Trophoblast cell (in vitro differentiated cells and primary cell): ENCODE measurements around the gene RIMBP2.

Experiments used
- DNase-seq, 2 donors: peaks; one replicate each; pipeline ENCODE4 v3.0.0-alpha.2; 2016
- H2AFZ ChIP-seq: 2 replicates; pipeline ENCODE4 v1.6.1; 2013; ENCODE audit warnings: low read length, moderate library complexity, mild to moderate bottlenecking; ENCODE audit not compliant: insufficient read depth, poor library complexity
- H2AK5ac ChIP-seq: 2 replicates; pipeline ENCODE4 v1.6.1; 2013; ENCODE audit warnings: mild to moderate bottlenecking, low read length
- H2BK120ac ChIP-seq: 2 replicates; pipeline ENCODE4 v1.6.1; 2013; ENCODE audit warnings: low read length, mild to moderate bottlenecking, moderate library complexity; ENCODE audit not compliant: insufficient read depth, poor library complexity
- H2BK12ac ChIP-seq: 2 replicates; pipeline ENCODE4 v1.6.1; 2013; ENCODE audit warnings: mild to moderate bottlenecking, low read length, moderate library complexity
- H2BK5ac ChIP-seq: 2 replicates; pipeline ENCODE4 v1.6.1; 2013; ENCODE audit warnings: low read length, low read depth, moderate library complexity, mild to moderate bottlenecking; ENCODE audit not compliant: poor library complexity
- H3K14ac ChIP-seq: 2 replicates; pipeline ENCODE4 v1.6.1; 2013; ENCODE audit warnings: mild to moderate bottlenecking, low read length
- H3K18ac ChIP-seq: 2 replicates; pipeline ENCODE4 v1.6.1; 2013; ENCODE audit warnings: mild to moderate bottlenecking, low read length
- H3K23ac ChIP-seq: 2 replicates; pipeline ENCODE4 v1.6.1; 2013; ENCODE audit warnings: low read length
- H3K27ac ChIP-seq: 2 replicates; pipeline ENCODE4 v1.5.1; 2013; ENCODE audit warnings: low read depth, mild to moderate bottlenecking, inconsistent platforms, low read length, moderate library complexity
- H3K27me3 ChIP-seq: 2 replicates; pipeline ENCODE4 v1.6.1; 2013; ENCODE audit warnings: inconsistent platforms, mild to moderate bottlenecking, low read length, moderate library complexity; ENCODE audit not compliant: insufficient read depth
- H3K36me3 ChIP-seq, 2 experiments: 1 replicate in 1 of 2; 2 replicates in 1 of 2; pipeline ENCODE4 v1.6.1; 2013; ENCODE audit warnings: low read length in 2 of 2, mild to moderate bottlenecking in 2 of 2, moderate library complexity in 1 of 2; ENCODE audit not compliant: insufficient read depth in 2 of 2, control insufficient read depth in 1 of 2
- H3K4ac ChIP-seq: 2 replicates; pipeline ENCODE4 v1.6.1; 2013; ENCODE audit warnings: low read depth, mild to moderate bottlenecking, low read length, moderate library complexity
- H3K4me1 ChIP-seq, 2 experiments: 1 replicate in 1 of 2; 2 replicates in 1 of 2; pipeline ENCODE4 v1.6.1; 2013; ENCODE audit warnings: low read length in 2 of 2, mild to moderate bottlenecking in 2 of 2, moderate library complexity in 1 of 2; ENCODE audit not compliant: insufficient read depth in 2 of 2, control insufficient read depth in 1 of 2
- H3K4me2 ChIP-seq: 2 replicates; pipeline ENCODE4 v1.6.1; 2013; ENCODE audit warnings: inconsistent platforms, mild to moderate bottlenecking, low read length, moderate library complexity
- H3K4me3 ChIP-seq: 2 replicates; pipeline ENCODE4 v1.5.1; 2013; ENCODE audit warnings: mild to moderate bottlenecking, low read depth, low read length, inconsistent platforms
- H3K79me1 ChIP-seq: one replicate; pipeline ENCODE4 v1.6.1; 2013; ENCODE audit warnings: low read length
- H3K79me2 ChIP-seq: 2 replicates; pipeline ENCODE4 v1.6.1; 2013; ENCODE audit warnings: low read length, mild to moderate bottlenecking; ENCODE audit not compliant: control insufficient read depth, insufficient read depth, poor library complexity
- H3K9ac ChIP-seq: 2 replicates; pipeline ENCODE4 v1.6.1; 2013; ENCODE audit warnings: mild to moderate bottlenecking, low read length
- H3K9me3 ChIP-seq: 2 replicates; pipeline ENCODE4 v1.6.1; 2013; ENCODE audit warnings: low read depth, mild to moderate bottlenecking, control low read depth, inconsistent platforms, low read length; ENCODE audit not compliant: insufficient read depth
- H4K12ac ChIP-seq: 2 replicates; pipeline ENCODE4 v1.6.1; 2013; ENCODE audit warnings: low read depth, mild to moderate bottlenecking, low read length, moderate library complexity
- H4K8ac ChIP-seq: 2 replicates; pipeline ENCODE4 v1.6.1; 2013; ENCODE audit warnings: low read depth, mild to moderate bottlenecking, low read length, moderate library complexity
- H4K91ac ChIP-seq: one replicate; pipeline ENCODE4 v1.6.1; 2013; ENCODE audit warnings: low read depth, mild to moderate bottlenecking, low read length, moderate library complexity
- WGBS: extraction: QIAGEN DNeasy Blood & Tissue Kit; methylation state at CpG from one replicate; pipeline ENCODE4 v1.1.7; 2013; ENCODE audit warnings: missing lambda C conversion rate; ENCODE audit not compliant: insufficient read length, insufficient coverage; ENCODE audit errors: extremely low coverage; 5-methylcytosine and 5-hydroxymethylcytosine counted together

The RIMBP2 gene

GRCh38 chr12:130523208-130523607 lies 192.9 kb downstream of the RIMBP2 start:
- no peak overlapping the region for H3K18ac ChIP-seq
- no peaks in the 10 kb centered on the region for H3K36me3 ChIP-seq
- no peak overlapping the region for H4K12ac ChIP-seq
- no peak overlapping the region for H2AK5ac ChIP-seq
- H3K79me2 ChIP-seq = no peaks in the 10 kb centered on the region
- no peak overlapping the region for H2BK120ac ChIP-seq
- H3K23ac ChIP-seq = no peak overlapping the region
- no CpG with 5 or more reads among the region's 9 CpGs for WGBS
- H3K4me2 ChIP-seq = no peak overlapping the region
- no peak overlapping the region for H3K27ac ChIP-seq
- no peak overlapping the region for H2BK5ac ChIP-seq
- H3K79me1 ChIP-seq = no peaks in the 10 kb centered on the region
- H3K14ac ChIP-seq = no peak overlapping the region
- no peak overlapping the region for H4K8ac ChIP-seq
- no peak overlapping the region for H3K4me3 ChIP-seq
- H3K4me1 ChIP-seq = no peaks in the 10 kb centered on the region
- no peaks in the 10 kb centered on the region for H3K9me3 ChIP-seq
- H4K91ac ChIP-seq = no peak overlapping the region
- no peak overlapping the region for H3K4ac ChIP-seq
- no peak overlapping the region for H3K9ac ChIP-seq
- H2AFZ ChIP-seq = no peak overlapping the region
- H2BK12ac ChIP-seq = no peak overlapping the region
- DNase-seq = no peak
- H3K27me3 ChIP-seq = no peaks in the 10 kb centered on the region

GRCh38 chr12:130522244-130522834 lies 193.8 kb downstream of the RIMBP2 start:
- Histone ChIP-seq H3K9ac (no peak overlapping the region), H3K79me2 (no peaks in the 10 kb centered on the region), H3K4ac (no peak overlapping the region), H4K8ac (no peak overlapping the region), H3K9me3 (peaks cover 1% of the 10 kb centered on the region), H2AK5ac (no peak overlapping the region), H3K14ac (no peak overlapping the region), H4K91ac (no peak overlapping the region), H4K12ac (no peak overlapping the region), H3K4me1 (no peaks in the 10 kb centered on the region), H2BK12ac (no peak overlapping the region), H3K4me2 (no peak overlapping the region), H2BK120ac (no peak overlapping the region), H3K18ac (no peak overlapping the region), H3K79me1 (no peaks in the 10 kb centered on the region), H2BK5ac (no peak overlapping the region), H3K27me3 (no peaks in the 10 kb centered on the region), H3K23ac (no peak overlapping the region), H3K4me3 (no peak overlapping the region), H3K27ac (no peak overlapping the region), H3K36me3 (no peaks in the 10 kb centered on the region), H2AFZ (no peak overlapping the region)
- DNase-seq = no peak
- WGBS = no CpG with 5 or more reads among the region's 17 CpGs

GRCh38 chr12:130521375-130522124 lies 194.5 kb downstream of the RIMBP2 start:
- H2BK12ac ChIP-seq = no peak overlapping the region
- no peak overlapping the region for H4K8ac ChIP-seq
- DNase-seq = no peak
- no peak overlapping the region for H3K18ac ChIP-seq
- no peaks in the 10 kb centered on the region for H3K79me1 ChIP-seq
- no peak overlapping the region for H4K12ac ChIP-seq
- peaks cover 5% of the 10 kb centered on the region for H3K9me3 ChIP-seq
- no peak overlapping the region for H3K23ac ChIP-seq
- H3K36me3 ChIP-seq = no peaks in the 10 kb centered on the region
- H3K4me2 ChIP-seq = no peak overlapping the region
- no peak overlapping the region for H2BK120ac ChIP-seq
- no peaks in the 10 kb centered on the region for H3K79me2 ChIP-seq
- WGBS = no CpG with 5 or more reads among the region's 11 CpGs
- no peak overlapping the region for H3K4ac ChIP-seq
- H3K27ac ChIP-seq = no peak overlapping the region
- H4K91ac ChIP-seq = no peak overlapping the region
- no peak overlapping the region for H2AFZ ChIP-seq
- H3K4me3 ChIP-seq = no peak overlapping the region
- no peaks in the 10 kb centered on the region for H3K27me3 ChIP-seq
- H2AK5ac ChIP-seq = no peak overlapping the region
- no peak overlapping the region for H3K9ac ChIP-seq
- H2BK5ac ChIP-seq = no peak overlapping the region
- H3K4me1 ChIP-seq = no peaks in the 10 kb centered on the region
- H3K14ac ChIP-seq = no peak overlapping the region

GRCh38 chr12:130520784-130521183 lies 195.3 kb downstream of the RIMBP2 start:
- Histone ChIP-seq H2BK12ac (no peak overlapping the region), H2AK5ac (no peak overlapping the region), H4K91ac (no peak overlapping the region), H3K14ac (no peak overlapping the region), H2BK5ac (no peak overlapping the region), H3K4me2 (no peak overlapping the region), H4K8ac (no peak overlapping the region), H2AFZ (no peak overlapping the region), H3K27me3 (no peaks in the 10 kb centered on the region), H3K79me1 (no peaks in the 10 kb centered on the region), H3K9me3 (peaks cover 7% of the 10 kb centered on the region), H3K4ac (no peak overlapping the region), H3K79me2 (no peaks in the 10 kb centered on the region), H3K9ac (no peak overlapping the region), H3K4me3 (no peak overlapping the region), H3K27ac (no peak overlapping the region), H2BK120ac (no peak overlapping the region), H3K36me3 (no peaks in the 10 kb centered on the region), H3K4me1 (no peaks in the 10 kb centered on the region), H3K23ac (no peak overlapping the region), H4K12ac (no peak overlapping the region), H3K18ac (no peak overlapping the region)
- no peak for DNase-seq
- WGBS = no CpG with 5 or more reads among the region's 3 CpGs
